ENCODE measurements around the gene BRI3BP. TPM values are rescaled to one million over a fixed set of nuclear protein-coding genes. Genes with fewer than 3 reads are reported as not detected.

Gene BRI3BP
- polyA plus RNA-seq, 3 donors = 4.4 to 6.9 (median 5.0) TPM

- Mint-ChIP-seq H3K4me3 (no peak overlapping the region), H3K36me3 (peaks cover 20 to 60% of the 10 kb centered on the region in 2 donors), H3K27me3 (ENCODE audit: low read depth in 3 of 3) (no peaks in the 10 kb centered on the region), H3K4me1 (no peaks in the 10 kb centered on the region), H3K9me3 (no peaks in the 10 kb centered on the region), H3K27ac (peak overlapping the region in 1 of 7 donors; percentile 5)
- TF ChIP-seq, protein P1, sequence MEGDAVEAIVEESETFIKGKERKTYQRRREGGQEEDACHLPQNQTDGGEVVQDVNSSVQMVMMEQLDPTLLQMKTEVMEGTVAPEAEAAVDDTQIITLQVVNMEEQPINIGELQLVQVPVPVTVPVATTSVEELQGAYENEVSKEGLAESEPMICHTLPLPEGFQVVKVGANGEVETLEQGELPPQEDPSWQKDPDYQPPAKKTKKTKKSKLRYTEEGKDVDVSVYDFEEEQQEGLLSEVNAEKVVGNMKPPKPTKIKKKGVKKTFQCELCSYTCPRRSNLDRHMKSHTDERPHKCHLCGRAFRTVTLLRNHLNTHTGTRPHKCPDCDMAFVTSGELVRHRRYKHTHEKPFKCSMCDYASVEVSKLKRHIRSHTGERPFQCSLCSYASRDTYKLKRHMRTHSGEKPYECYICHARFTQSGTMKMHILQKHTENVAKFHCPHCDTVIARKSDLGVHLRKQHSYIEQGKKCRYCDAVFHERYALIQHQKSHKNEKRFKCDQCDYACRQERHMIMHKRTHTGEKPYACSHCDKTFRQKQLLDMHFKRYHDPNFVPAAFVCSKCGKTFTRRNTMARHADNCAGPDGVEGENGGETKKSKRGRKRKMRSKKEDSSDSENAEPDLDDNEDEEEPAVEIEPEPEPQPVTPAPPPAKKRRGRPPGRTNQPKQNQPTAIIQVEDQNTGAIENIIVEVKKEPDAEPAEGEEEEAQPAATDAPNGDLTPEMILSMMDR (IDR thresholded peaks at IDR 0.05) = no peak
- H3K27me3 ChIP-seq (ENCODE audit: control insufficient read depth in 2 of 2, insufficient read depth in 2 of 2, low read length in 2 of 2) = no peaks in the 10 kb centered on the region
- peaks cover 95% of the 10 kb centered on the region for H3K79me2 ChIP-seq (ENCODE audit: insufficient read depth, low read length)
- intact Hi-C loops (cut with micrococcal nuclease) = no loop called here
- H3K9me3 ChIP-seq (replicated peaks in 1 of 2; ENCODE audit: control insufficient read depth in 1 of 2, insufficient read depth in 1 of 2, low read length in 2 of 2) = no peaks in the 10 kb centered on the region
- 98% methylated on average over 8 of the region's 11 CpGs for WGBS (ENCODE audit: insufficient coverage)
- H3K36me3 ChIP-seq (replicated peaks in 1 of 2; ENCODE audit: control insufficient read depth in 1 of 2, insufficient read depth in 2 of 2, low read length in 2 of 2) = peaks cover 7 to 49% of the 10 kb centered on the region in 2 donors
- no peak overlapping the region for H3K4me2 ChIP-seq (replicated peaks; ENCODE audit: extremely low read depth, low read length, poor library complexity, severe bottlenecking)
- H3K27ac ChIP-seq (ENCODE audit: low read depth in 1 of 2, low read length in 2 of 2) = no peak overlapping the region
- H3K4me3 ChIP-seq (replicated peaks in 1 of 3; ENCODE audit: low read depth in 2 of 3, low read length in 3 of 3) = no peak overlapping the region
- no peak for DNase-seq
- H4K20me1 ChIP-seq (ENCODE audit: insufficient read depth, low read length) = peaks cover 49% of the 10 kb centered on the region
- H2AFZ ChIP-seq (ENCODE audit: insufficient read depth, low read depth, low read length, poor library complexity, severe bottlenecking) = no peak overlapping the region
- H3K4me1 ChIP-seq (ENCODE audit: control insufficient read depth in 1 of 2, insufficient read depth in 2 of 2, low read length in 2 of 2) = no peaks in the 10 kb centered on the region
- H3K9ac ChIP-seq (ENCODE audit: insufficient read depth, low read length, poor library complexity, severe bottlenecking) = no peak overlapping the region
These were observed 12.9 kb downstream of the BRI3BP start for GRCh38 chr12:125006365-125006764.

DNA sequence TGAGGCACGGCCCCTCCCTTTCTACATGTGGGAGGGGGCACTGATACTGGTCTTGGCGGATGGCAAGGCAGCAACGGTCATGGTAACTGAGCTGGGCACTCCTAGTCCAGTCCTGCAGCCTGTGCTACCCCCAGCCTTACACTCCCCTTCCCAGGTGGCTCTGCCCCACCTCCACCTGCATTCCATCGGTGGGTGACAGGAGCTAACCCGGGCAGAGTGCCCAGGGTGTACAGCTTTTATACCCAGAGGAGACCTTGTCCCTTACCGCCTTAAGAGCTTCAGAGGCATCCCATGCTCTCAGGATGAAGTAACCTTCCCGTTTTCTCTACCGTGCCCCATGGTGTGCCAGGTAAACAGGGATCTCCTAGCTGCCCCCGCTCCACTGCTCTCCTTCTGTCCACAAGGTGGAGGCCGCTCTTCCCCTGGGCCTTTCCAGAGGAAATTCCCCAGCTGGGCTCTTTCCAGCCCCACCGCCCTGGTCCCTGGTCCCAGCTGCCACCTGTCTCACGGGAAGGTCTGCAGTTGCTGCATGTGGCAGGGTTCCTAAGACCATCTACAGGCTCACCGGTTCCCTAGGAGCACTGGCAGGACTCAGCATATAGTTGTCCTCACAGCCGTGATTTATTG lies 20.5 kb downstream of the BRI3BP start:
- H3K4me1 Mint-ChIP-seq = peaks cover 5% of the 10 kb centered on the region
- WGBS (ENCODE audit: insufficient coverage) = 99% methylated on average over 14 of the region's 14 CpGs
- H3K9ac ChIP-seq (ENCODE audit: insufficient read depth, low read length, poor library complexity, severe bottlenecking) = no peak overlapping the region
- H3K9me3 ChIP-seq (replicated peaks in 1 of 2; ENCODE audit: control insufficient read depth in 1 of 2, insufficient read depth in 1 of 2, low read length in 2 of 2) = no peaks in the 10 kb centered on the region
- intact Hi-C loops (cut with micrococcal nuclease) = no loop called here
- peaks cover 48 to 66% of the 10 kb centered on the region in 2 donors for H3K36me3 Mint-ChIP-seq
- no peak for DNase-seq
- H3K27ac ChIP-seq (ENCODE audit: low read depth in 1 of 2, low read length in 2 of 2) = no peak overlapping the region
- H3K4me1 ChIP-seq (ENCODE audit: control insufficient read depth in 1 of 2, insufficient read depth in 2 of 2, low read length in 2 of 2) = no peaks in the 10 kb centered on the region
- H3K27ac Mint-ChIP-seq = peak overlapping the region in 2 of 7 donors; percentile 8 to 47
- peaks cover 0 to 2% (median 0%) of the 10 kb centered on the region in 7 donors for H3K9me3 Mint-ChIP-seq
- no peak overlapping the region for H3K4me3 ChIP-seq (replicated peaks in 1 of 3; ENCODE audit: low read depth in 2 of 3, low read length in 3 of 3)
- no peak overlapping the region for H3K4me3 Mint-ChIP-seq
- peaks cover 15% of the 10 kb centered on the region for H4K20me1 ChIP-seq (ENCODE audit: insufficient read depth, low read length)
- peaks cover 49 to 75% of the 10 kb centered on the region in 2 donors for H3K36me3 ChIP-seq (replicated peaks in 1 of 2; ENCODE audit: control insufficient read depth in 1 of 2, insufficient read depth in 2 of 2, low read length in 2 of 2)
- TF ChIP-seq, protein P1 (IDR thresholded peaks at IDR 0.05) = no peak
- H3K4me2 ChIP-seq (replicated peaks; ENCODE audit: extremely low read depth, low read length, poor library complexity, severe bottlenecking) = no peak overlapping the region
- no peak overlapping the region for H2AFZ ChIP-seq (ENCODE audit: insufficient read depth, low read depth, low read length, poor library complexity, severe bottlenecking)
- no peaks in the 10 kb centered on the region for H3K27me3 ChIP-seq (ENCODE audit: control insufficient read depth in 2 of 2, insufficient read depth in 2 of 2, low read length in 2 of 2)
- H3K27me3 Mint-ChIP-seq (ENCODE audit: low read depth in 3 of 3) = no peaks in the 10 kb centered on the region
- H3K79me2 ChIP-seq (ENCODE audit: insufficient read depth, low read length) = peaks cover 37% of the 10 kb centered on the region
